COLO668 (cell line): ENCODE data around the gene CAB39L.

Experiments
- DNase-seq: peaks from one replicate; lab custom pipeline; 2025; ENCODE audit not compliant: unreplicated experiment; lab: John Stamatoyannopoulos, UW

CAB39L gene

GRCh38 chr13:49400755-49401659 lies 42.9 kb downstream of the CAB39L start:
- DNase-seq = no peak

DNA sequence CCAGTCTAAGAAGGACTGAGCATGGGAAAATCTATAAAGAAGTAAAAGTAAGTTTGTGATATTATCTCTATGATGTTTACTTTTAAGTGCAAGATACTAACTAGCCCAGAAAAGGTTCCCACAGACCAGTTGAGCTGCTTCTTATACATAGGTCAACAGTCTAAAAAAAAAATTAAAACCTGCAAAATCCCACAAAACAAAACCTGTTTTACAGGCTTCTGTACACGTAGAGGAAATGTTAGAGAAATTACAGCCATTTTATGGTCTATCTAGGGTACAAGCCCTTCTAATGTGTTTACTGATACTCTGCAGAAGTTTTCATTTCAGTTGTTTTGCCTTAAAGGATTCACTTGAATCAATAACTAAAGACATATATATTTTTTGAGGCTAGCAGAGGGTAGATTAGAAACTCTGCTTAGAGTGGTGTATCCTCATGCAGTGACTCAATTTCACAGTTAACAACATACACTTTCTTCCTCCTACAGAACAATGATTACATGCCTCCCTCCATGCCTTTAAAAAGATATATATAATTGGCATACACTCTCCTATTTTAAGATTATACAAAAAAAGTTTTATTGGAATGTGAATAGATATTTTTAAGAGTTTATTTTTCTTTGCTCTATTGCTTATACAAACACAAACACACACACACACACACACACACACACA lies 43.9 kb downstream of the CAB39L start:
- DNase-seq = no peak

DNA sequence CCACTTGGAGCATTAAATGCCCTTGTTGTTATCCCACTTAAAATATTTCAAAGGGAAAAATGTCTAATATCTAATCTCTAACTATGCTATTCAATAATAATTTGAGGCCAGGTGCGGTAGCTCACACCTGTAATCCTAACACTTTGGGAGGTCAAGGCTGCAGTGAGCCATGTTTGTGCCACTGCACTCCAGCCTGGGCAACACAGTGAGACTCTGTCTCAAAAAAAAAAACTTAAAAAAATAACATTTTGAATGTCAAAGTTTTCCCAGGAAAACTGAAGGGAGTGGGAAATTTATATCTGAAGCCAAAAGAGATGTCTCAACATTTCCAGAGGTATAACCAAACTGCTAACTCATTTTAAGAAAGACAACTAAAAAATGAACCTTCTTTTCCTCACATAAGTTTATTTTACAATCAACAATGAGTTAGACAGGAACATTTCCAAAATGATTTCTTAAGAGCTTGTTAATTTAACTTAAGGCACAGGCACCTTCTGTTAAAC lies 47.9 kb downstream of the CAB39L start:
- DNase-seq = no peak

DNA sequence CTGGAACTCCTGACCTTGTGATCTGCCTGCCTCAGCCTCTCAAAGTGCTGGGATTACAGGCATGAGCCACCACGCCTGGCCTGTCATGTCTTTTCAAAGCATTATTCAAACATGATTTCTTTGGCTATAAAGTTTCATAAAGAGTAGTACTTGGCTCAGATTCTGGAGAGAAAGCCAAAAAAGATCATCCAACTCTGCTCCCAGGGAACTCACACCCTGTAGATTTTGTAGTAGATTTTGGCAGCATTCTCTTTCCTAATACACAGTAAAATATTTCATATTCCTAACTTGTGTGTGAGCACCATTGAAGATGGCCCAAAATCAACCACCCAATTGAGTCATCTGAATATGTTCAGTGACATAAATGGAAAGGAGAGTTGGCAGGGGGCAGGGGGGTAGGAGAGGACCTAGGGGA lies 48.4 kb downstream of the CAB39L start:
- DNase-seq = no peak

DNA sequence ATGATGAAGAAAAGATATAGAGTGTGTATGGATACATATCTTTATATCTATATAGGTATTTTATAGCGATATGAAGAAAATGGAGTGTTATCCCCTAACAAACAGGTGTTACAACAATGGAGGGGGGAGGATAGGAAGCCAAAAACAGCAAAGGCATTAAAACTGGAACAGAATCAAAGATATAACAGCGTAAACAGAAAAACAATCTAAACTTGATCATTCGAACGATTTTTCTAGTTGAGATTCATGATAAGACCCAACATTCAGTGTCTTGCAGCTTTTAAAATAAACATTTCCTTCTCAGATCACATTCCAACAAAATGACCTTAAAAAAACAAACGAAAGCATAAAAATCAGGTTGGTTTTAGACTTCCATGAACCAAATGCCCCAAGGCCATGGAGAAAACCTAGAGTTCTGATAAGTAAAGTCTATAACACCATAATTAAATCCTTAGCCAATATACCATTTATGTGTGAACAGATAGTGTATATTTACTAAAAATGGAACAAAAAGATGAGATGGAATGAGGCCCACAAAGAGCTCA lies 55.7 kb downstream of the CAB39L start:
- DNase-seq = no peak

DNA sequence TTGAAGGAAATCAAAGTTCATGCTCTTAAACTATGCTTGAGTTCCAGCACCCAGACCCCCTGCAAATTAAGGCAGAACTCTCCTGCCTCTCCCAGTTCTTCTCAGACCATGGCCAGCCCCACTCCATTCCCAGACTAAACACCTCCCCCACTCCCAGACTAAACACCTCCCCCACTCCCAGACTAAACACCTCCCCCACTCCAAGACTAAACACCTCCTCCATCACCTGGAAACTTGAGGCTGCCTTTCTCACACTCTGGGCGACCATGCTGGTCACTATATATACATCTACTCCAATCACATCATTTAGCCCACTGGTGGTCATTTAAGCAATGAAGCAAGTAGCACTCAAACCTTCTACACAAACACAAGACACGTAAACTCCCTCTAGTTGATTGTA lies 57.2 kb downstream of the CAB39L start:
- DNase-seq = no peak

GRCh38 chr13:49376121-49376520 lies 67.7 kb downstream of the CAB39L start:
- DNase-seq = no peak

DNA sequence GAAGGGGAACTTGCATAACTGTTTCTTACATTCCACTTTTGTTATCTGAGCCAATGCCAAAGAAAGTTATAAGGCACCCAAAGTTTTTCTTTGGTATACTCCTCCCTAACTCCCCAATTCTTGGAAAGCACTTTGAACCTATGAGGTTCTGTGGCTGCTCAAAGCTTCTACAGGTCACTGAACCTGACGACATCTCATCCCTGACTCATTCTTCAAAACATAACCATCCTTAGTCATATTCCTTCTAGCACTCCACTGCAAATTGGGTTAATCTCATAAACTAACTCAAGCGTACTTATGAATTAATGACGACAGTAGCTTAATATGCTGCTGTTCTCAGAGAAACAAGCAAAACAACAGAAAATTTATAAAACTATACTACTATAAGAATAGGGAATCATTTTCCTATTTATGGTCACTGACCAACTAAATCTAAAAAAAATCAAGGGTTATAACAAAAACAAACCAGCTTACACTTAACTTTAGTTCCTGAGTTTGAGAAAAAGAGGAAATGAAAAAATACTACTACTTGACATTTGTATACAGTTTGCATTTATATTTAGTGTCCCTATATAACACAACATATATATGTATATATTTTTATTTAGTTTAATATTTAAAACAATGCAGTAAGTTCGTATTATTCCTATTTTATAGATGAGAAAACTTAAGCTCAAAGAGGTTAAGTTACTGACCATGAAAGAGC lies 69.1 kb downstream of the CAB39L start:
- no peak for DNase-seq

- DNase-seq = no peak
Observed at GRCh38 chr13:49373716-49374115, 70.1 kb downstream of the CAB39L start.

DNA sequence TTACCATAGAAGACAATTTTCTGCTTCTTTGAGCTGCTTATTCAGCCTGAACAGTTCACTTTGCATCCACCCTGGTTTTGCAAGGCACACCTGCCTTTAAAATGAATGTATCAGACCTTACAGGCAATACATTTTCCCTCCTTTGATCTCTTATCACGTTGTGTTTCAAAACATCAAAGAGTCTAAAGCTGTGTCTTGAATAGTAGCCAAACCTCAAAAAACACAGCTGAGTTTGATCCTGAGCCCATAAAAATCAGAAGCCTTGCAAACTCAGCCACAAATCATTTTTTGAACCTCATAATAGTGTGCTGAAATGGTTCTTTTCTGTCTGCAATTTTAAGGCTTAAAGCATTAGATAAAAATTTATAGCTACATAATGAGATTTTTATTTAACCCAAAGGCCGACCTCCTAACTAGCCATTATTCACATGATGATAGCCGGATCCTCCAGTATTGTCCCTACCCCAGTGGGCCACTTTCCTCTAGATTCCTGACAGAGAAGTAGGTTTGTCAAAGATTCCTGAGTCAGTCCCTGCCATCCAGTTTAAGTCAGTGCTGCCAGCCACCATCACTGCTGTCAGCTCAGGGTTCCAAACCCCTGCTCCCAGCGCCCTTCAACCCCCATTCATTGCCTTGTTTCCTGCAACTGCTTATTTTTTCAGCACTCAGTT lies 71.8 kb downstream of the CAB39L start:
- no peak for DNase-seq

DNA sequence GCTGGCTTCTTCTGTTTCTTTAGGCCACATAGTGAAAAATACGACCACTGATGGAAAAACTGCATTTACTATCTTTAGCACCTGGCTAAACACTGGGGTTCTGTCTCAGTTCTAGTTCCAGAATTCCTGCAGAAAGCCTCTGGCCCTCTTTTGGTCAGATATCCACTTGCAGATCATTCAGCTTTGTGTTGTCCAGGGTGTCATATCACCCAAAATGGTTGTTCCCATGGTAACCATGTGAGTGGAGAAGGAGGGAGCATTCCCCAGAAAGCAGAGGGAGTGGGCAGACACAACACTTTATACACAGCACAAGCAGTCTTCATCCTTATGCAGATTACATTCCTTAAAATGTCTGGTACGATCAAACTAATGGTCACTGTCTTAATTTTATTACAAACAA lies 73.5 kb downstream of the CAB39L start:
- no peak for DNase-seq

- no peak for DNase-seq
Observed at GRCh38 chr13:49369866-49370265, 74.0 kb downstream of the CAB39L start.

GRCh38 chr13:49368688-49369087 lies 75.2 kb downstream of the CAB39L start:
- DNase-seq = no peak

DNA sequence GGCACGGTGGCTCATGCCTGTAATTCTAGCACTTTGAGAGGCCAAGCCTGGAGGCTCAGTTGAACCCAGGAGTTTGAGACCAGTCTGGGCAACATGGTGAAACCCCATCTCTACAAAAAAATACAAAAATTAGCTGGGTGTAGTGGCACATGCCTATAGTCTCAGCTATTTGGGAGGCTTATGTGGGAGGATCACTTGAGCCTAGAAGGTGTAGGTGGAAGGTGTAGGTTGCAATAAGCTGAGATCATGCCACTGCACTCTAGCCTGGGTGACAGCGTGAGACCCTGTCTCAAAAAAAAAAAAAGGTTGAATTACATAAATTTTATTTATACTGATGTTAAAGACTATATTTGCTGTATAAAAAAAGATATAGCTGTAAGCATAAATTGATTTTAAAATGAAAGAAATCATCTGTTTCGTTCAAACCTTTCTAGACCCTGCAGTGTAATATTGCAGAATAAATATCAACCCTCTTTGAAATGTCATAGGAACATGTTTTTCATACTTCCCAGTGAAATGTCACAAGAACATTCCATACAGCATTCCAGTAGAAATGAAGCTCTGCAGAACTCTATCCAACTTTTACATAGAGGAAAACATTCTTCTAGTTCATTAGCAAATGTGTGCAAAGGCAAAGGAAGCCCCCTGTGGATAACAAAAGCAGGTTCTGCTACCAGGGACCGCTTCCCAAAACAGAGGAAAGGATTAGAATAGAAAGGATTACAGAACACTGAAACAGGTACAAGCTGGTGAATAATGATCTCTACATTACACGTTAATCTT lies 76.0 kb downstream of the CAB39L start:
- DNase-seq = no peak

DNA sequence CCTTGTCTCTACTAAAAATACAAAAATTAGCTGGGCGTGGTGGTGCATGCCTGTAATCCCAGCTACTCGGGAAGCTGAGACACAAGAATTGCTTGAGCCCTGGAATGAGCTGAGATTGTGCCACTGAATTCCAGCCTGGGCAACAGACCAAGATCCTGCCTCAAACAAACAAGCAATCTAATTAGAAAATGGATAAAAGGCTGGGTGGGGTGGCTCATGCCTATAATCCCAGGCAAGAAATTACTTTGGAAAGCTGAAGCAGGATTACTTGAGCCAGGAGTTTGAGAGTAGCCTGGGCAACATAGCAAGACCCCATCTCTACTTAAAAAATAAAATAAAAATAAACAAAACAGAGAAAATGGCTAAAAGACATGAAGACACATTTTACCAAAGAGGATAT lies 77.0 kb downstream of the CAB39L start:
- DNase-seq = no peak

- DNase-seq = no peak
Observed at GRCh38 chr13:49357694-49358093, 86.2 kb downstream of the CAB39L start.

DNA sequence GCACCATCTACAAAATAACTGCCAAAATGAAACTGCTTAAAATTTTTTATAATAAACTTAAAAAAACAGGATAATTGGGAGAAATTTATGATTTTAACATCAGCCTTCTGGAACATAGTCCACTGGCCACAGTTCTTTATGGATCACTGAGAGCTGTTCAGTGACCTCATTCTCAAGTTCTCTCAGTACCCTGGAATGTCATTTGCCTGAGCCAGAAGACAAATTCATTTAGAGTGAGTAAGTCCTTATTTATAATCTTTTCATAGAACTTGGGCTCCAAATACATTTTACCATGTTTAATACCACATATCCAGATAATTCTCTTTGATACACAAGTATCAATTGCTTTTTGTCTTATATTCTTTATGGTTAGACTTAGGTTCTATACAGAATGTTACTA lies 87.6 kb downstream of the CAB39L start:
- DNase-seq = no peak

- DNase-seq = no peak
Observed at GRCh38 chr13:49354719-49355118, 89.1 kb downstream of the CAB39L start.

GRCh38 chr13:49353908-49354307 lies 90.0 kb downstream of the CAB39L start:
- no peak for DNase-seq

- no peak for DNase-seq
Observed at GRCh38 chr13:49351871-49352270, 92.0 kb downstream of the CAB39L start.
